HG02852 (cell line): Measurements from ENCODE around the gene SLC22A16.
"Not testable (repeated sequence)": the region's sequence is repeated elsewhere in the genome, so short reads cannot be mapped to it uniquely, and the experiment has no call there.

Source experiments
- ATAC-seq: cut with Tn5 transposase; IDR thresholded peaks from one replicate; pipeline ENCODE4 v1.9.1; 2021; ENCODE audit warnings: mild to moderate bottlenecking, moderate library complexity; ENCODE audit not compliant: unreplicated experiment

The SLC22A16 gene

DNA sequence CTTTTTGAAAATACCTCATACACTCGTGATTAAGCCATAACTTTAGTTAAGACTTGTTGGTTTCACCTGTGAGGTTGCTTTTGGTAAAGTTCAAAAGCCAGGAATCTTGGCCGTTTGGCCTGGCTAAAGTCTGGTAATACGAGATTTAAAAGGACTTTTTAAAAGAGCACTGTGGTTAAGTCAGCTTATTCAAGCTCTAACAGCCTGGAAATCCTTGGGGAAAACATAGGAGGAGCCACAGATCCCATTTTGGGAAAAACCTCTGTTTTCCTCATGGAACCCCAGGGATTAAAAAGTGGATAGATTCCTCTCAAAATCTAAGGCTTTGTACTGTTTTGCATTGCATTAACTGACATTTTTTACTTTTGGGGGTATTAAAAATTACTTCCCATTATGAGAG lies 13.7 kb upstream of the SLC22A16 start:
- no peak for ATAC-seq

DNA sequence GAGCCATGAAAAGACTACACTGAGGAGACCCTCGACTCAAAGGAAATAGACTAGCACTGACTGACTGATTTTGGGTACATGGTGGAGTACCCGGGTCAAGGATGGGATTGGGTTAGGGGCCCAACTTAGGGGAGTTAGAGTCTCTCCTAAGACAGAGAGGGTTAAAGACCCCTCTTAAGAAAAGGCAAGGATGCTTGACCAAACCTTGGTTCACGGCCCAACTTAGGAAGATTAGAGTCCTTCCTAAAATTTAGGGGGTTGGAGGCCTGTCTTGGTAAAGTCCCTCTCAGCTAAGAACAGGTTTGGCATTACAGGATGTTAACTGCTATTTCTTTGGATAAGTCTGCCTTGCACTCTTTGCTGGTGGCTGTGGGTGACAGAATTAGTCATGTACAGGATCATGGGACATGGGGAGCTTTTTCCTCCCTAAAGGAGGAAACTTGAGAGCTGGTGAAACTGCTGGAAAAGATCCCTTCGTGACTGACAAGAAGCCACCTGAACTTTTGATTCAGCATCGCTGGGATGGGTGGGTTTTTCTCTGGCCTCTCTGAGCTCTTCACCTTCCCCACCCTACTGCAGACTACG lies 12.3 kb upstream of the SLC22A16 start:
- ATAC-seq = no peak

GRCh38 chr6:110487968-110488381 lies 11.6 kb upstream of the SLC22A16 start:
- ATAC-seq = not testable (repeated sequence)

DNA sequence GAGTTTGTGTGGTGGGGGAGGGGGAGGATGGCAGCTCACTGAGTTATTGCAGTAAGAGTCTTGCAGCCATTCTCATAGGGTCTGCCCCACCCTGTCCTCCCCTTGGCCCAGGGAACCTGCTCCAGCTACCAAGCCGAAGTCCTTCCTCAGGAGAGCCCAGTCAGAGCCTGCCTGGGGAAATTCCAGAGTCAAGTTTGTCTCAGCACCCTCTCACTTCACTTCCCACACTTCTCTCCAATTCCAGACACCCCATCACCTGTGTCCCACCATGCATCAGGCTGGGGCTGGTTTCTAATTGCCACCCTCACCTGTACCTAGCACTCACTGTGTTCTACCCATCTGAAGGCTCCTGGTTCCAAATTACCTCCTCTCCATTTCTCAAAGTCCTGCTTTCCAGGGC lies 10.3 kb upstream of the SLC22A16 start:
- no peak for ATAC-seq

DNA sequence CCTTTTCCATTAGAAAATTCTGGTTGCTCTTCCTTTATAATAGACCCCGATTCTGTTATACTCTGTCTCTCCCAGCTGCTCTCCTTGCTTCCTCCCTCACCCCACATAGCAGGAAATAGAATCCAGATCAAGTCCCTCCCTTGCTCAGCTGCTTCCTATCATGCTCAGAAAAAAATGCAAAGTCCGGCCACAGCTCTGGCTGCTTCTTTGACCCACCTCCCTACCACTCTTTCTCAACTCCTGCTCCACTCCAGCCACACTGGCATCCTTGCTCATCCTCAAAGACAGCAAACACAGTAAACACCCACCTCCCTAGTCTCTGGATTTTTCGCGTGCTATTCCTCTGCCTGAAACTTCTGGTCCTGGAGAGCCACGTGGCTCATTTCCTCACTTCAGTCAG lies 9.1 kb upstream of the SLC22A16 start:
- ATAC-seq = no peak

DNA sequence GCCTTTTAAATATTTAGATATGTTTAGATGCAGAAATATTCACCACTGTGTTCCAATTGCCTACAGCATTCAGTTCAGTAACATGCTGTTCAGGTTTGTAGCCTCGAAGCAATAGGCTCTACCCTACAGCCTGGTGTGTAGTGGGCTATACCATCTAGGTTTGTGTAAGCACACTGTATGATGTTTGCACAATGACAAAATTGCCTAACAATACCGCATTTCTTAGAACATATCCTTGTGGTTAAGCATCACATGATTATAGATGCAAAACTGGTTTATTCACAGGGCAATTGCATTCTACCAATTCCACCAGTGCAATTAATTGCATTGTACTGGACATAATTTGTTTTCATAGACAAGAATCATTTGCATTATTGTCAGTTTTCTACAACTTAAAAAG lies 7.9 kb upstream of the SLC22A16 start:
- ATAC-seq = no peak

DNA sequence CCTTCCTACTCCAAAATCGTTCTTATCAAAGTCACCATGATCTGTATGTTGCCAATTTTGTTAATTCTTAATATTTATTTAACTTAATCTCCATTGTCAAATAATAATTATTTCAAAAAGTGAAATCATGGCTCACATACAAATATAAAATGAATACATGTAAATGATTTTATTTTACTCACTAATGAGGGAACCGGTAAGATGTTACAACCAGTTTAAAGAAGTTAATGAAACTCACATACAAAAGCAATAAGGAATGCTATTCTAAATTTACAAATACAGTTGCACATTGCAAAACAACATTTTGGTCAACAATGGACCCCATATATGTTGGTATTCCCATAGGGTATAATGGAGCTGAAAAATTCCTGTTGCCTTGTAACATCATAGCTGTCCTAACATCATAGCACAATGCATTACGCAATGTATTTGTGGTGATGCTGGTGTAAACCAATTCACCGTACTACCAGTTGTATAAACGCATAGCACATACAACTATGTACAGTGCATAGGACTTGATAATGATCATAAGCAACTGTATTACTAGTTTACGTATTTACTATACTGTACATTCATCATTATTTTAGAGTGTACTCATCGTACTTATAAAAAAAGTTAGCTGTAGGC lies 6.5 kb upstream of the SLC22A16 start:
- ATAC-seq = no peak

GRCh38 chr6:110481081-110481480 lies 4.7 kb upstream of the SLC22A16 start:
- ATAC-seq = no peak

DNA sequence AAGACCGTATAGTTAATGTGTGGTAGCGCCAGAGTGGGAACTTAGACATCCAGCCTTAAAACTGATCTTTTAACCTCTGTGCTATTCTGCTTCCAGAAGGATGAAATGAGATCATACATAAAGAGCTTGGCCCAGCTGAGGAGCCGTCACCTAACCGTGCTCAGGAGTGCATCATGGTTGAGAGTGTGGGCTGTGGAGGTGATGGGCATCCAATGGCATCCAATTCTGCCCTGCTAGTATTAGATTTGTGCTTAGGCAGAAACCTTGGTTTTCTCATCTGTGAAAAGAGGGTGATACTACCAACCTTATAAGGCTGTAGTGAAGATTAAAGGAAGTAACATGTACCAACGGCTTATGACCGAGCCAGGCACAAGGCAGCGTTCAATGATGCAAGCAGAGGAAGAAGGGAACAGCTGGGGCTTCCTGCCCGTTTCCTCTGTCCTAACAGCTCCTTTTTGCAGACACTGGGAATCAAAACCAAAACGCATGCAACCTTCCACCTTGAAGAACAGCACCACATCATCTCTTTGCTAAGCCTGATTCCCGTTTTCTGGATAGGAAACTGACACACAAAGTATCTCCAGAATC lies 1.3 kb downstream of the SLC22A16 start:
- no peak for ATAC-seq

DNA sequence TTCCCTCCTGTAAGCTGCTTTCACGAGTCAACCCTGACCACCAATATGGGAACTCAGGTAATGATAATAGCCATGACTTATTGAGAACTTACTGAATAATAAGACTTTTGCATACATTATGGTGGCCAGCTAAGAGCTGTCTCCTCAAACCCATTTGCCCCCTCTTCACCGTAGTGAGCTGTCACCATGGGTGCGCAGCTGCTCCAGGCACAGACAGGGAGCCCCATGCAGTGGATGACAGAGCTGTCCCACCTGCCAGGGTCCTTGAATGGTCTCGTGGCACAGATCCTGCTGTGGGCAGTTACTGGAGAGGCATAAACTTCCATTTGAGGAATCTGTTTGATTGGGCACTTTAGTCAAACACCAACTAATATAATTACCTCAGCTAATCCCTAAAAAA lies 1.9 kb downstream of the SLC22A16 start:
- no peak for ATAC-seq

- no peak for ATAC-seq
These were observed 3.7 kb downstream of the SLC22A16 start for GRCh38 chr6:110472739-110473138.

- no peak for ATAC-seq
These were observed 4.6 kb downstream of the SLC22A16 start for GRCh38 chr6:110471726-110472365.

GRCh38 chr6:110468731-110469130 lies 7.7 kb downstream of the SLC22A16 start:
- ATAC-seq = no peak

- no peak for ATAC-seq
These were observed 8.8 kb downstream of the SLC22A16 start for GRCh38 chr6:110467566-110468140.

- ATAC-seq = no peak
These were observed 13.4 kb downstream of the SLC22A16 start for GRCh38 chr6:110462884-110463481.

DNA sequence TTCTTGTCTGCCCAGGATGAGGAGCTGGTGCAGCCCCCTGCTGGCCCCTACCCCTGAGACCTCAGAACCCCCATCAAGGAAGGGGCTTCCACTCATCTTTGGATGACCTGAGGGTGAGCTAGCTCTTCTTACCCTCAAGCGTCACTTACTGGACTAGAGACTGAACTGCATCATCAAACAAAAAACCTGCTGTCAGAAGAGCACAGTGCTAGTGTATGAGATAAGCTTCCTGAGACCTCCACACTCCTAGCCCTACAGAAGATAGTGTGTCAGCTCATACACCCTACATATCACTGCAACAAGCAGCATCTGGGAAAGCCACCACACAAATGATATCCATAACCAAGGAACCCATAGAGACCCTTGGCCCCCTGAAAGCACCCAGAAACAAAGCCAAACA lies 15.0 kb downstream of the SLC22A16 start:
- no peak for ATAC-seq

DNA sequence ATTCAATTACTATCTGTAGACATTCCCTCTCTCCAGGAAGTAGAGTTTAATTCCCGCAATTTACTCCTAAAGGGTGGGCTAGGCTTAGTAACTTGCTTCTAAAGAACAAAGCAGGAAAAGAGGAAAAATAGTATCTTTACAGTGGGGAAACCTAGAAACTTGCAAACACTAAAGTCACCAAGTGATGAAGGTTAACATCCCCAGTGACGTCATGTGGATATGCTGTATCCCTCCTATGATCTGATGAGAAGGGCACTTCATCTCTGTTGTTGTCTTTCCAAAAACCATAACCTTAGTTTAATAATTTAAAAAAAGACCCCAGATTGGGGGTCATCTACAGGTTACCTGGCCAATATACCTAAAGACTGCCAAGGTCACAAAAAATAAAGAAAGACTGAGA lies 17.3 kb downstream of the SLC22A16 start:
- ATAC-seq = no peak

DNA sequence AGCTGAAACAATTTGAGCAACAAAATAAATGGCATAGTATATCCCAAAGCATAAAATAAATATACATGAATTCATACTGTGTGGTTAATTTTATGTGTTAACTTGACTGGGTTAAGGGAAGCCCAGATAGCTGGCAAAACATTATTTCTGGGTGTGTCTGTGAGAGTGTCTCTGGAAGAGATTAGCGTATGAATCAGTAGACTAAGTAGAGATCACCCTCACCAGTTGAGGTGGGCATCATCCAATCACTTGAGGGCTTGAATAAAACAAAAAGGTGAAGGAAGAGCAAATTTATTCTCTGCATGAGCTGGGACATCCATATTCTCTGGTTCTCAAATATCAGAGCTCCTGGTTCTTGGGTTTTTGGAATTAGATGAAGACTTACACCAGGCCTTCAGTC lies 17.9 kb downstream of the SLC22A16 start:
- no peak for ATAC-seq

- ATAC-seq = not testable (repeated sequence)
These were observed 18.7 kb downstream of the SLC22A16 start for GRCh38 chr6:110457567-110458175.

DNA sequence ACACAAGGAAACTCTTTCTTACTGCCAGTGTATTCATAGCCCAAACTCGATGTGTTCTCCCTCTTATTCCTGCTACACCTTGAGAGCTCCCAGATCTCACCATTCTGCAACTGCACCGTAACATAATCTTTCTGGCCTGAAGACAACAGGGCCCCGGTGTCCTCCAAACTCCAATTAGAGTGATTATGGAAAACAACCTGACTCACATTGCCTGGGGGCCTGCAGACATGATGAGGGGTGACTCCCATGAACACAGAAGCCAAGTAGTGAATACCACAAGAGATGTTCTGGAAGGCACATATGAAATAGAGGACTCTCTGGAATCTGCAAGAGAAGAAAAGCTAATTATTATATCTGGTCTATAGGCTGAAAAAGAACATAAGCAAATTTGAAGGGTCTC lies 19.7 kb downstream of the SLC22A16 start:
- no peak for ATAC-seq

DNA sequence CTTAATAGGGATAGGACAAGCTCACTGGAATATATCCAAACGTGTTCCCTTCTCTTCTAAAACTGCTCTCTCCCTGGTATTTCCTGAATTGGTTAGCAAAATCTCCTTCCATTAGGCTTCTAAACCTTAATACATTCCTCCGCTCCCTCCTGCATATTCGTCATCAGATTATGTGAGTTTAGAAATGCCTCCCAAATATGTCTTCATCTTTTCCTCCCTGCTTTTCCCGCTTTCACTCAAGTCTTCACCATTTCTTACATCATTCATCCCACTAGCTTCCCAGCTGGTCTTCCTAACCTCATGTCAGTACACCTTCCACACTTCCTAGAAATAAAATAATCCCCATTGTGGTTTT lies 26.9 kb downstream of the SLC22A16 start:
- ATAC-seq = no peak
